NT2/D1 (cell line): Measurements from ENCODE around the gene RBPMS2.

Experiments
- SUZ12 ChIP-seq: IDR thresholded peaks from 2 replicates; pipeline ENCODE4 v1.6.1; 2011; ENCODE audit not compliant: insufficient read length, insufficient read depth; ENCODE audit errors: extremely low read depth
- YY1 ChIP-seq: IDR thresholded peaks from 2 replicates; pipeline ENCODE4 v1.6.1; 2011; ENCODE audit not compliant: insufficient read length, insufficient read depth

GRCh38 chr15:64779024-64779423, 3.6 kb upstream of the RBPMS2 start:
- no peak for TF ChIP-seq YY1
- TF ChIP-seq SUZ12, result no peak
